Spinal cord (tissue), 10 donors: ENCODE results near the gene STAT3. TPM values are rescaled to one million over a fixed set of nuclear protein-coding genes. Genes with fewer than 3 reads are reported as not detected.
"Not testable (repeated sequence)": the region's sequence is repeated elsewhere in the genome, so short reads cannot be mapped to it uniquely, and the experiment has no call there.

Experiments used
- DNase-seq, 6 donors: peaks; one replicate each; pipeline versions ENCODE4 v3.0.0 to v3.0.0-alpha.2; 2013 to 2015; ENCODE audit warnings: low spot score in 6 of 6, low read depth in 4 of 6
- H3K27ac ChIP-seq: one replicate; pipeline ENCODE4 v1.5.1; 2013; ENCODE audit warnings: low read depth, low read length, control low read depth
- H3K27me3 ChIP-seq: one replicate; pipeline ENCODE4 v1.6.1; 2013; ENCODE audit warnings: low read length; ENCODE audit not compliant: control insufficient read depth, insufficient read depth
- H3K36me3 ChIP-seq: one replicate; pipeline ENCODE4 v1.6.1; 2013; ENCODE audit warnings: low read length; ENCODE audit not compliant: control insufficient read depth, insufficient read depth
- H3K4me1 ChIP-seq: one replicate; pipeline ENCODE4 v1.6.1; 2013; ENCODE audit warnings: low read length; ENCODE audit not compliant: control insufficient read depth, insufficient read depth
- H3K4me3 ChIP-seq: one replicate; pipeline ENCODE4 v1.5.1; 2013; ENCODE audit warnings: low read depth, low read length, control low read depth
- H3K9me3 ChIP-seq: one replicate; pipeline ENCODE4 v1.6.1; 2013; ENCODE audit warnings: low read length; ENCODE audit not compliant: control insufficient read depth, insufficient read depth
- WGBS: methylation state at CpG from one replicate; pipeline ENCODE4 v1.1.5; 2013; ENCODE audit warnings: missing lambda C conversion rate; ENCODE audit not compliant: insufficient coverage; 5-methylcytosine and 5-hydroxymethylcytosine counted together
- polyA plus RNA-seq, 2 donors: library from polyadenylated mRNA; unstranded; fragments of 120-200 nt; gene quantifications; one replicate each; pipeline ENCODE4 v1.2.1, GENCODE V29; 2013; ENCODE audit not compliant: insufficient read length in 2 of 2
- total RNA-seq, 2 donors: library from RNA; depleted of rRNA in 1 of 2; stranded (reverse); fragments of 120-200 nt in 1 of 2; fragments of >200 nt in 1 of 2; gene quantifications; one replicate each; pipeline versions ENCODE4 v1.2.3 to v1.2.4, GENCODE V29; 2013 to 2014
- donor health status: healthy.

Gene STAT3
- total and polyA plus RNA-seq, 4 donors, result 74.1 to 97.5 (median 76.0) TPM

- Histone ChIP-seq H3K27me3 (no peaks in the 10 kb centered on the region), H3K36me3 (no peaks in the 10 kb centered on the region), H3K27ac (peak overlapping the region; percentile 94), H3K4me1 (peaks cover 3% of the 10 kb centered on the region), H3K4me3 (peak overlapping the region; percentile 89), H3K9me3 (no peaks in the 10 kb centered on the region)
- under 1% methylated on average over 60 of the region's 62 CpGs for WGBS
- DNase-seq, result peak in 1 of 6 donors; percentile 26
Observed at GRCh38 chr17:42387661-42388380, 421 bp downstream of the STAT3 start.

GRCh38 chr17:42386777-42387657 lies 1.2 kb downstream of the STAT3 start:
- Histone ChIP-seq H3K4me3 (peak overlapping the region; percentile 89), H3K27me3 (no peaks in the 10 kb centered on the region), H3K4me1 (peaks cover 3% of the 10 kb centered on the region), H3K9me3 (no peaks in the 10 kb centered on the region), H3K36me3 (no peaks in the 10 kb centered on the region), H3K27ac (peak overlapping the region; percentile 94)
- WGBS, result 3% methylated on average over 3 of the region's 8 CpGs
- DNase-seq, result peak in 4 of 6 donors; percentile 28 to 81 (median 62)

- H3K36me3 ChIP-seq, result no peaks in the 10 kb centered on the region
- no CpG with 5 or more reads among the region's 3 CpGs for WGBS
- peaks cover 8% of the 10 kb centered on the region for H3K4me1 ChIP-seq
- DNase-seq, result no peak
- H3K4me3 ChIP-seq, result no peak overlapping the region
- H3K27ac ChIP-seq, result no peak overlapping the region
- H3K9me3 ChIP-seq, result no peaks in the 10 kb centered on the region
- no peaks in the 10 kb centered on the region for H3K27me3 ChIP-seq
Observed at GRCh38 chr17:42381898-42382297, 6.3 kb downstream of the STAT3 start.

DNA sequence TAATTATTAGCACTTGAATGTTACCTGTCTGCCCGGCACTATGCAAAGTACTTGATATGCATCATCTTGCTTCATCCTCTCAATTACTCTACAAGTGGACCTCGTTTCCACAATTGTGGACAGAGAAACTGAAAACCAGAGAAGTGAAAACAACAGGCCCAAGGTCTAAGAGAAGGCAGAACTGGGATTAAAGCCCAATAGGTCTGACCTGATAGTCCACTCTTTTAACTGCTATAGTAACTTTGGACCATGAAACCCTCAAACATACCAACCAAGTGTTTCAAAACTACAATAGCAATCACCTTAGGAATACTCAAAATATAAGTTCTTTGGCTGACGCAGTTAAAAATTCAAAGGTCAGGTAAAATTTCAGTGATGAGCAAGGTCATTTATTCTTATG lies 7.3 kb downstream of the STAT3 start:
- Histone ChIP-seq H3K27ac (no peak overlapping the region), H3K9me3 (no peaks in the 10 kb centered on the region), H3K27me3 (no peaks in the 10 kb centered on the region), H3K4me3 (no peak overlapping the region), H3K36me3 (no peaks in the 10 kb centered on the region), H3K4me1 (peaks cover 6% of the 10 kb centered on the region)
- WGBS, result 71% methylated on average over 1 of the region's 3 CpGs
- DNase-seq, result no peak

DNA sequence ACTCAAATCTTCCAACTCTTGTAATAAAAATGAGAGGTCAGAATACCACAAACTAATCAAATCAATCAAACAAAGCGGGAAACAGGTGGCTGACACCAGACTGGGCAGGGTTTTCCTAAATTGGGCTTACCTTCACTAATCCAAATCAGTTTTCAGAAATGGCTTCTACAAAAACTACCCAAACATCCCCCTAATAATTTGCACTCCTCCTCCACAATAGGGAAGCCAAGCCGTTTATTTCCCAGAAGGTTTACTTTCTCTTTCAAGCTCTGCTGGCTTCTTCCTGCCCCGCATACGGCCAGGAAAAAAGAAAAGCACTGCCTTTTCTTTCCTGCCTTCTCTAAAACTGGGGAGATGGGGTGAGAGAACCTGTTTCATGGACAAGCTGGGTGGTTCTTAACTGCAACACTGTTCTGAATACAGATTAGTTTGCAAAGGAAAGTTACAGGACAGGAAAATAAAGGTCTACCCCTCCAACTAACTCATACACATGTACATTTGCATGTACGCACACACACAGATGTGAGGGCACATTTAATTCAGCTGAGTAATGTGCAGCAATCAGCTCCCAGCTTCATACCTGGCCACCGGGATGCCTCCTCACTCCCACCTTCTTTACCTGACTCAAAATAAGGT lies 9.2 kb downstream of the STAT3 start:
- peak in 2 of 6 donors; percentile 40 to 52 for DNase-seq
- 38% methylated on average over 4 of the region's 6 CpGs for WGBS
- Histone ChIP-seq H3K27me3 (no peaks in the 10 kb centered on the region), H3K4me1 (peaks cover 6% of the 10 kb centered on the region), H3K9me3 (no peaks in the 10 kb centered on the region), H3K4me3 (no peak overlapping the region), H3K27ac (peak overlapping the region; percentile 75), H3K36me3 (no peaks in the 10 kb centered on the region)

GRCh38 chr17:42378359-42378958 lies 9.8 kb downstream of the STAT3 start:
- no peaks in the 10 kb centered on the region for H3K36me3 ChIP-seq
- 75% methylated on average over 3 of the region's 10 CpGs for WGBS
- no peaks in the 10 kb centered on the region for H3K27me3 ChIP-seq
- H3K9me3 ChIP-seq, result no peaks in the 10 kb centered on the region
- no peak overlapping the region for H3K4me3 ChIP-seq
- H3K27ac ChIP-seq, result peak overlapping the region; percentile 75
- DNase-seq, result no peak
- H3K4me1 ChIP-seq, result peaks cover 6% of the 10 kb centered on the region

DNA sequence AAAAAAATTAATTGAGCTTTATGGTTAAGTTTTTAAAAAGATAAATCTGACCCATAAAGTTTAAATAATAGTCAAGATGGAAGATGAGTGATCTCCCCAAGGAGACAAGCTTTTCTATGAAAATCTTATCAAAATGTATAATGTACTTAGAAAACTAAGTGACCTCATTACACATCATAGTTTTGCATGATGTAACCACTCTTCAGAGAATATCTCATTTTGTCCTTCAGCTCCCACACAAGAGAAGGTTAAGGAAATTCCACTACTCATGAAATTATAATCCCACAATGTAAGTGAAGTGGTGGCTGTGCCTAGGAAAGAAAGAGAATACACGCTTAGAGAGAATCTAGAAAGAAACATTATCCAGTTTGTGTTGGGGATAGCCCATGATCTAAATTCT lies 14.3 kb downstream of the STAT3 start:
- Histone ChIP-seq H3K36me3 (peaks cover 4% of the 10 kb centered on the region), H3K4me3 (no peak overlapping the region), H3K27me3 (no peaks in the 10 kb centered on the region), H3K9me3 (no peaks in the 10 kb centered on the region), H3K4me1 (peaks cover 6% of the 10 kb centered on the region), H3K27ac (no peak overlapping the region)
- DNase-seq, result no peak
- WGBS, result no CpG with 5 or more reads among the region's 1 CpG

GRCh38 chr17:42372142-42372541 lies 16.1 kb downstream of the STAT3 start:
- H3K4me1 ChIP-seq, result no peaks in the 10 kb centered on the region
- no peak overlapping the region for H3K27ac ChIP-seq
- no peaks in the 10 kb centered on the region for H3K27me3 ChIP-seq
- H3K9me3 ChIP-seq, result no peaks in the 10 kb centered on the region
- H3K4me3 ChIP-seq, result no peak overlapping the region
- no peak for DNase-seq
- peaks cover 4% of the 10 kb centered on the region for H3K36me3 ChIP-seq

- not testable (repeated sequence) for H3K4me1 ChIP-seq, H3K36me3 ChIP-seq, H3K9me3 ChIP-seq, DNase-seq, H3K27ac ChIP-seq, H3K27me3 ChIP-seq, H3K4me3 ChIP-seq
- 94% methylated on average over 8 of the region's 12 CpGs for WGBS
Observed at GRCh38 chr17:42368797-42369561, 19.3 kb downstream of the STAT3 start.
